Left lobe of liver (tissue), 2 donors: Measurements from ENCODE around the gene FXR2. TPM values are rescaled to one million over a fixed set of nuclear protein-coding genes. Genes with fewer than 3 reads are reported as not detected.

Experiments
- ATAC-seq: fragments of 200-7000 bp; cut with Tn5 transposase; one replicate; pipeline ENCODE4 v1.9.1; 2020; ENCODE audit warnings: mild to moderate bottlenecking, moderate library complexity
- DNase-seq: peaks from one replicate; pipeline ENCODE4 v3.0.0-alpha.2; 2020; ENCODE audit warnings: low spot score
- total RNA-seq: library from RNA; stranded (reverse); gene quantifications from one replicate; pipeline ENCODE4 v1.2.1, GENCODE V29; 2021
- donor health status: DM: no; HTN: no; CAD: no; lungs with moderate emphysema.
- donor health status: DM: no; HTN: yes; CAD: no.

Gene FXR2
- total RNA-seq, 1 donor from 2014 or later = 19.0 TPM

- DNase-seq (peak; percentile 82), ATAC-seq (peak; percentile 59)
These were observed 41.2 kb downstream of the FXR2 start for GRCh38 chr17:7573324-7574080.

- peak; percentile 100 for DNase-seq
- peak; percentile 88 for ATAC-seq
These were observed 41.9 kb downstream of the FXR2 start for GRCh38 chr17:7572588-7573323.

- no peak for DNase-seq
These were observed 42.4 kb downstream of the FXR2 start for GRCh38 chr17:7572338-7572587.

GRCh38 chr17:7570351-7570750 lies 44.3 kb downstream of the FXR2 start:
- ATAC-seq = no peak
- no peak for DNase-seq

More at GRCh38 chr17:7572338-7572587, 42.4 kb downstream of the FXR2 start:
- ATAC-seq = no peak

GRCh38 chr17:7569571-7569970 lies 45.1 kb downstream of the FXR2 start:
- DNase-seq = no peak
- ATAC-seq = no peak

- DNase-seq (peak; percentile 44), ATAC-seq (no peak)
These were observed 51.4 kb downstream of the FXR2 start for GRCh38 chr17:7563115-7563869.

GRCh38 chr17:7562208-7562605 lies 52.5 kb downstream of the FXR2 start:
- DNase-seq (no peak), ATAC-seq (no peak)

- peak; percentile 76 for ATAC-seq
- DNase-seq = peak; percentile 93
These were observed 53.0 kb downstream of the FXR2 start, which contains the start of gene SENP3 for GRCh38 chr17:7561589-7562207. SENP3 (plus strand) TSS chr17:7561919; CDS start chr17:7563077, 1,158 bp downstream.

- DNase-seq (peak; percentile 95), ATAC-seq (peak; percentile 85)
These were observed 53.6 kb downstream of the FXR2 start for GRCh38 chr17:7561028-7561575.

GRCh38 chr17:7560172-7561027 lies 54.3 kb downstream of the FXR2 start:
- DNase-seq = peak; percentile 69
- ATAC-seq = peak; percentile 50

- no peak for DNase-seq
- no peak for ATAC-seq
These were observed 55.2 kb downstream of the FXR2 start for GRCh38 chr17:7559320-7560171.

- peak; percentile 69 for DNase-seq
These were observed 56.0 kb downstream of the FXR2 start, which contains the start of gene TNFSF13 for GRCh38 chr17:7558544-7559319. TNFSF13 (plus strand) TSS chr17:7558750; CDS start chr17:7559040, 290 bp downstream.

GRCh38 chr17:7557775-7558543 lies 56.7 kb downstream of the FXR2 start:
- DNase-seq = peak; percentile 86
- ATAC-seq = peak; percentile 63

More at GRCh38 chr17:7558544-7559319, 56.0 kb downstream of the FXR2 start, which contains the start of gene TNFSF13:
- ATAC-seq = peak; percentile 6

GRCh38 chr17:7557147-7557764 lies 57.4 kb downstream of the FXR2 start:
- ATAC-seq (no peak), DNase-seq (no peak)

GRCh38 chr17:7556627-7557026 lies 58.1 kb downstream of the FXR2 start:
- DNase-seq (no peak), ATAC-seq (no peak)

GRCh38 chr17:7555320-7555948 lies 59.3 kb downstream of the FXR2 start:
- no peak for ATAC-seq

More at GRCh38 chr17:7555320-7555948, 59.3 kb downstream of the FXR2 start:
- no peak for DNase-seq
